ENCODE results near the gene KBTBD12. TPM values are rescaled to one million over a fixed set of nuclear protein-coding genes. Genes with fewer than 3 reads are reported as not detected.

Gene KBTBD12
- total and polyA plus RNA-seq, 12 donors: 5.1 to 54.2 (median 31.5) TPM

- Histone ChIP-seq H3K9me3 (no peaks in the 10 kb centered on the region), H3K27me3 (peaks cover 0 to under 1% (median 0%) of the 10 kb centered on the region in 7 donors), H3K4me3 (no peak overlapping the region), H3K36me3 (no peaks in the 10 kb centered on the region), H3K27ac (no peak overlapping the region), H3K4me1 (peaks cover 0 to 34% (median 11%) of the 10 kb centered on the region in 9 donors)
- intact Hi-C loops (cut with DNase I): no loop called here
- DNase-seq (no peak), ATAC-seq (no peak)
- TF ChIP-seq, protein P1, sequence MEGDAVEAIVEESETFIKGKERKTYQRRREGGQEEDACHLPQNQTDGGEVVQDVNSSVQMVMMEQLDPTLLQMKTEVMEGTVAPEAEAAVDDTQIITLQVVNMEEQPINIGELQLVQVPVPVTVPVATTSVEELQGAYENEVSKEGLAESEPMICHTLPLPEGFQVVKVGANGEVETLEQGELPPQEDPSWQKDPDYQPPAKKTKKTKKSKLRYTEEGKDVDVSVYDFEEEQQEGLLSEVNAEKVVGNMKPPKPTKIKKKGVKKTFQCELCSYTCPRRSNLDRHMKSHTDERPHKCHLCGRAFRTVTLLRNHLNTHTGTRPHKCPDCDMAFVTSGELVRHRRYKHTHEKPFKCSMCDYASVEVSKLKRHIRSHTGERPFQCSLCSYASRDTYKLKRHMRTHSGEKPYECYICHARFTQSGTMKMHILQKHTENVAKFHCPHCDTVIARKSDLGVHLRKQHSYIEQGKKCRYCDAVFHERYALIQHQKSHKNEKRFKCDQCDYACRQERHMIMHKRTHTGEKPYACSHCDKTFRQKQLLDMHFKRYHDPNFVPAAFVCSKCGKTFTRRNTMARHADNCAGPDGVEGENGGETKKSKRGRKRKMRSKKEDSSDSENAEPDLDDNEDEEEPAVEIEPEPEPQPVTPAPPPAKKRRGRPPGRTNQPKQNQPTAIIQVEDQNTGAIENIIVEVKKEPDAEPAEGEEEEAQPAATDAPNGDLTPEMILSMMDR (IDR thresholded peaks at IDR 0.05): no peak
- 55 to 60% methylated on average over 1 of the region's 1 CpG for WGBS, 2 donors
Observed at GRCh38 chr3:127920738-127921137, 5.7 kb downstream of the KBTBD12 start.

GRCh38 chr3:127923611-127924010 lies 8.6 kb downstream of the KBTBD12 start:
- intact Hi-C loops (cut with DNase I): no loop called here
- no peaks in the 10 kb centered on the region for H3K27me3 ChIP-seq
- no peaks in the 10 kb centered on the region for H3K36me3 ChIP-seq
- no peak for ATAC-seq
- H3K4me3 ChIP-seq: no peak overlapping the region
- peaks cover 0 to 33% (median 11%) of the 10 kb centered on the region in 9 donors for H3K4me1 ChIP-seq
- no peak for DNase-seq
- no peaks in the 10 kb centered on the region for H3K9me3 ChIP-seq
- 89 to 91% methylated on average over 4 of the region's 4 CpGs for WGBS, 2 donors
- H3K27ac ChIP-seq: no peak overlapping the region
- TF ChIP-seq, protein P1 (IDR thresholded peaks at IDR 0.05): no peak

DNA sequence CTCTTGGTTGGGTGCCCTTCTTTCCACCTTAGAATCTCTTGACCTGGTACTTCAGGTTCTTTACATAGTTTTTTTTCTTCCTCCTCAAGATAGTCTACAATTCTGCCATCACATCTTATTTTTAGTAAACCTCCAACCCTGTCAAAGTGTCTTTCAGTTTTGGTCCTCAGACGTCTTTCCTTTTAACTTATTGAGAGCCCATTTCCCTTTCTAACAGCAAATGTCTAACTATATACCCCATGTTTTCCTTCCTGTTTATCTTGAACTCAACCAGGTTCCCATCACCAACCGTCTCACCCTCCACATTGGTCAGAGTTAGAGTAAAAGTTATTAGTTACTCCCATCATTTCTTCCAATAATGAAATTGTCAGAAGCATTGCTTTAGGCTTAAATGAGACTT lies 10.4 kb downstream of the KBTBD12 start:
- intact Hi-C loops (cut with DNase I): no loop called here
- 55 to 70% methylated on average over 2 of the region's 2 CpGs for WGBS, 2 donors

GRCh38 chr3:127927829-127928604 lies 13.0 kb downstream of the KBTBD12 start:
- Histone ChIP-seq H3K4me3 (no peak overlapping the region), H3K27ac (no peak overlapping the region), H3K36me3 (peaks cover 0 to 29% (median 0%) of the 10 kb centered on the region in 9 donors), H3K4me1 (peaks cover 0 to 20% (median 7%) of the 10 kb centered on the region in 9 donors), H3K27me3 (no peaks in the 10 kb centered on the region), H3K9me3 (no peaks in the 10 kb centered on the region)
- intact Hi-C loops (cut with DNase I): no loop called here
- DNase-seq (no peak), ATAC-seq (no peak)
- TF ChIP-seq, protein P1 (IDR thresholded peaks at IDR 0.05): no peak
- WGBS, 2 donors: 84 to 86% methylated on average over 3 of the region's 3 CpGs

More for the DNA sequence above, 10.4 kb downstream of the KBTBD12 start:
- Histone ChIP-seq H3K9me3 (no peaks in the 10 kb centered on the region), H3K36me3 (peaks cover 0 to 6% (median 0%) of the 10 kb centered on the region in 9 donors), H3K4me3 (no peak overlapping the region), H3K27me3 (no peaks in the 10 kb centered on the region), H3K27ac (no peak overlapping the region), H3K4me1 (peaks cover 0 to 28% (median 11%) of the 10 kb centered on the region in 9 donors)
- ATAC-seq: no peak
- TF ChIP-seq, protein P1 (IDR thresholded peaks at IDR 0.05): no peak
- no peak for DNase-seq
